Measurements from ENCODE around the gene OLFML1.
"Not testable (repeated sequence)": the region's sequence is repeated elsewhere in the genome, so short reads cannot be mapped to it uniquely, and the experiment has no call there.

OLFML1 gene

DNA sequence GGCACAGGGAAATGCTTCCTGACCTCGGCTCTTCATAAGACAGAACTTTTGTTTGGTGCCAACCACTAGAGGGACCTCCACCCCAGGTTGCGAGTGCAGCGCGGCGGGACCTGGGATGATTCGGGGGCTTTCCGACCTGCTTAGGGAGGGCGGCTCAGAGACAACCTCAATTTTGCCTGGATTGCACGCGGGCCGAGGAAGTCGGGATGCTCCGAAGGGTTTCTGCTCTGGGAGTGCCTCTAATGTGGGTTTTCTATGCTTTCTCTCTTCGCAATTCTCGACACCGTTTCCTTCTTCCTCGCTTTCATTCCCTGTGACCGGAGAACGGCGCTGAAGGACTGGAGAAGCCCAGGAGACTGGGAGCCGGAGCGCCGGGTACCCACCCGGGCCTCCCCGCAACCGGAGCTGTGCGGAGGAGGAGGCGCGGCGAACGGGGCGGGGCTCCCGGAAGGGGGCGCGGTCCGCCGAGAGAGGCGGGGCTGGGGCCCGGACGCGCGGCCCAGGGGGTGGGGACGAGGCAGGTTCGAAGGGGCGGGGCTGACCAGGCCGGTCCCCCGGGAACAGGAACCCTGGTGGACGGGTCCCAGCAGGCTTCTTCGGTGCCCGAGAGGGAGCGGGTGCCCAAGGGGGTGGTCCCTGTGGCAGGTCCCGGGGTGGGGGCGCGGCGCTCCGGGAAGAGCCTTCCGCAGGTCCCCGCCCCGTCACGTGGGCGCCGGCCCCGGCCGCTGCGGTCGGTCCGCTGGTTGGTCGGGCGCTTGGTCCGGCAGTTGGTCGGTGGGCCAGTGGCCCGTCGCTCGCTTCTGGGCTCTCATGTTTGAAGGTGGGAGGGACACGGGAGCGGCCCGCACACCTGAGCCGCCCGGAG lies 28.2 kb downstream of the OLFML1 start, which contains the start of gene PPFIBP2:
PPFIBP2 (plus strand) TSS at position 766 of the 865 bp plus-strand sequence. CDS start 35,477 bp downstream, outside the sequence.
- DNase-seq = peak; percentile 78

DNA sequence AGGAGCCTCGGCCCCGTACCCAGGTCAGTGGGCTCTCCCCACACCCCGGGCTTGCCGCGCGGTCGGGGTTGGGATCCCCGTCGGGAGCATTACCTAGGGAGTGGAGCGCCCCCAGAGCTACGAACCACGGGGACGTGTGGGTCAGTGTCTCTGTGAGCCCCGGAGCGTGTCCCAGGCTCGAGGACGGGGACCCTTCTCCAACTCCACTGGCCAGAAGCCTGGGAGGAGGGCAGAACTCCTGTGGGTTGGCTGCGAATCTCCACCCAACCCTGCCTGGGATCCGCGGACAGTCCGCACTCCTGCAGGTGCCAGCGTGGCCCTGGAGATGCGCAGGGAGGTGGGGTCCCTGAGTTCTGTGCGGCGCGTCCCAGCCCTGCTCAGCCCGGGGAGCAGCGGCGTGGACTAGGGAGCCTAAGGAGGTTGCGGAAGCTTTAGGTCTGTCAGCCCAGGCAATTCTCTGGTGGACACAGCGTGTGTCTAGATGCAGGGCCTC lies 28.8 kb downstream of the OLFML1 start:
- DNase-seq = no peak

DNA sequence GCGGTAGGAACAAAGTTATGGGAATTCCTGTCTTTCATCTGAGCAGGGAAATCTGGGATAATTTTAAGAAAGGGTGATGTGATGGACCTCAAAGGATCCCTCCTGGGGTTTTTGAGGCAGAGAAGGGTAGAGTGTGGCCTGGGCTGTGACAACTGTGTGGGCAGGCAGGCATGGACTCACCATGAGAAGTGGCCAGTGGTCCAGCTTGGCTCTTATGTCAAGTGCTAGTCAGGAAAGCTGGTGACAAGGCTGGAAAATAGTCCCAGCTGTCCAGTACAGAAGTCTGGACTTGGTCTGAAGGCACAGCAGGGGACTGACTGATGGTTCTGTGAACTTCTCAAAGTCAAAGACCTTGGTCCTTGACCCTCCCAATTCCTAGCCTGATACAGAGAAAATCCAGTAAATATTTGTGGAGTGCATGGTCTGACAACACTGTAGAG lies 30.2 kb downstream of the OLFML1 start:
- DNase-seq = no peak

DNA sequence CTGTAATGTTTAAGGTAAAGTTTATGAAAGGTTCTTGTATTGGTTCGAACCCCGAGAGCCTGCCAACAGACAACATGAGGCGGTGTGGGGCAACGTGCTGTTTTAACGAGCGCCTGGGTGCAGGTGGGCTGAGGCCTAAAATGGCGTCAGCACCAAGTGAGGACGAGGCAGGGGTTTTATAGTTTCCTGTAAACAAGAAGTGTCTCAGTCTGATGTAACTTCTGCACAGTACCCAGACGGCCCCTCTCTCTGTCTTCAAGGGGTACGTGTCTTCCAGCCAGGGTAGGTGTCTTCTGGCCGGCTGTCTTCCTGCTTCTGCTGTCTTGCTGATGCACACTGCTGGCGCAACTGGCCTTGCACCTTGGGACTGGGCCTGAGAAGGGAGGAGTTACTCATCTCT lies 31.2 kb downstream of the OLFML1 start:
- DNase-seq = no peak

DNA sequence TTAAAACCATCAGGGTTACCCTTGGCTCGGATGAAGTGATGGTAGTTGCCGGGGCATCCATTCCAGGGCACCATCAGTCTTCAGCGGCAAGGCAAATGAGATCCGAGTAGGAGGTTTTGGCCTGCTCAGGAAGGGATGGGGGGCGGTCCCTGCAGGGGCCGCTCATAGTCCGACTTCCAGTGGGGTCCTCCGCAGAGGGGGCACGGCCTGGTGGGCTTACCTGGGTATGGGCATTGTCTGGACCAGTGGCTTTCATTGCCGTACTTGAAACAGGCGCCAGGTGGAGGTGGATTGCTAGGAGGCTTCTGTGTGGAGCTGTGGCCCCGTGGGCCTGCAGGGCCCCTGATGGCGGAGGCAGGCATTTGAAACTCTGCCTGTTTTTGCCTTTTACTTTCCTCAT lies 32.4 kb downstream of the OLFML1 start:
- not testable (repeated sequence) for DNase-seq

DNA sequence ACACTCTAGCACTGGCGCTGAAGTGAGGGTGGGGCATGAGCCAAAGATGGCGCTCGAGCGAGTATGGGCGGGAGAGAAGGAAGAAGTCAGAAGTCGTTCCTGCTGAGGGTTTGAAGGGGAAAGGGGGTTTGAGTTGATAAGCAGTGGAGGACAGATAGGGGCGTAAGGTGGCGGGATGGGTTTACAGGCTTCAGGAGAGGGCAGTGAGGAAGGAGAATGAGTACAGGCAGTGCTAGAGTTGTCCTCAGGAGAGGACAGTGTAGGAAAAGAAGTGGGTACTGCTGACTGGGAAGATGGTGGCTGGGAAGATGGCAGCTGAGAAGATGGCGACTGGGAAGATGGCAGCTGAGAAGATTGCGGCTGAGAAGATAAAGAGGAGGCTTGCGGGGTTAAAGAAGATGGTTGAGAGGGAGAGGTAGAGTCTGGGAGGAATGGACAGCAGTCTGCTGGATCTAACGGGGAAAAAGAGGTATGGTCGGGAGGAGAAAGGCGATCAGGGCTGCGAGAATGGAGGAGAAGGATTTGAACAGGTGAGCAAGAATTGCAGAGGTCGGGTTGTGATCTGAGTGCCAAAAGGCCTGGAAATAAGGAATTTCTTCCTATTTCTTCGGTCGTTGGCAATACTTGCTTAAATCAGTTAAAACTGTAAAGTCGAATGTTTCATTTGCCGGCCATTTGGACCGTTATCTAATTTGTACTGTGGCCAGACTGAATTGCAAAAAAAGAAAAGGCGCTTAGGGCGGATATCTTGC lies 33.7 kb downstream of the OLFML1 start:
- DNase-seq = no peak

DNA sequence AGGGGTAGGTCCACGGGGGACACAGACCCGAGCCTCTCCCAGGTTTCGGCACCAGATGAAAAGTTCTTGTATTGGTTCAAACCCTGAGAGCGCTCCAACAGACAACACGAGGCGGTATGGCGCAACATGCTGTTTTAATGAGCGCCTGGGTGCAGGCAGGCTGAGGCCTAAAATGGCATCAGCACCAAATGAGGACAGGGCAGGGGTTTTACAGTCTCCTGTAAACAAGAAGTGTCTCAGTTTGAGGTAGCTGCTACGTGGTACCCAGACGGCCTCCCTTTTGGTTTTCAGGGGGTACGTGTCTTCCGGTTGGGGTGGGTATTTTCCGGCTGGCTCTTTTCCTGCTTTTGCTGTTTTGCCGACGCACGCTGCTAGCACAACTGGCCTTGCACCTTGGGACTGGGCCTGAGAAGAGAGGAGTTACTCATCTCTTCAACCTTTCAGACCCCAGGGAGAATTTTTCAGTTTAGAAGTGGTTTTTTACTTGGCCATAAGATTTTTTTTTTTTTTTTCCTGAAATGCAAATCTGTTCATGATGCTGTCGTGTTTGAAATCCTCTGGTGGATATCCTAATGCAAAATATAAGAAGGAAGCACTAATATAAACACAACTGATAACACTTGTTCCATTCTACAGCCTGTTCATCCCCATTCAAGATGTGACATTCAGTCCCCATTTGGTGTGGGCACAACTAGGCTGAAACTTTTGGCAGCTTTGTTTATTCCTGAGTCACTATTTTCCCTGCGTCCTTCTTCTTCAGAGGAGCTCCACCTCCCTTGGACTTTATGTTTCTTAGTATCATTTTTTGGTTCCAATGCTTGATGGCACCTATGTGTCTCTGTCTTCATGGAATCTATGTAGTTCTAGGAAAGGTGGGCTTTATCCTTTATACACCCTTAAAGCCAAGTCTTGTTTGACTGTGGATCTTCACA lies 35.0 kb downstream of the OLFML1 start:
- no peak for DNase-seq

DNA sequence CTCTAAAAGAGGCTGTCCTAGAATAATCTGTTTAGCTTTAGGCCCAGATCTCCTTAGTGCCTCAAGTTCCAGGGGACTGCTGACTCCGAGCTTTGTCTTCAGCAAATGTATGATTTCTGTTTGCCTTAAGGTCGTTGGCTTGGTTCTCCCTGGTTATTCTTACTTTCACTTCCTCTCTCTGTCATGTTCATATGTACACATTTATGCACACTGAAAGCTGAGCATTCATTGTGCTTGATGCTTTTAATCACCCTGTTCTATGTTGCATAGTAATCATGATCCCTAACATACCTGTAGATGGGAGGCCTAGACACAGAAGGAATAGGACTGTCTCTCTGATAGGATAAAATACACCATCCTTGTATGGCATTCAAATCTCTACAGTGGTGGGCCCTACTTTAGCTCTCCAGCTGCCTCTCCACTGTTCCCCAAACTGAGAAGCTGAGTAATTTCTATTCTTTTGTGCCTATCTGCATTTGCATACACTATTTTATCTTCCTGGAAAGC lies 35.7 kb downstream of the OLFML1 start:
- DNase-seq = no peak

DNA sequence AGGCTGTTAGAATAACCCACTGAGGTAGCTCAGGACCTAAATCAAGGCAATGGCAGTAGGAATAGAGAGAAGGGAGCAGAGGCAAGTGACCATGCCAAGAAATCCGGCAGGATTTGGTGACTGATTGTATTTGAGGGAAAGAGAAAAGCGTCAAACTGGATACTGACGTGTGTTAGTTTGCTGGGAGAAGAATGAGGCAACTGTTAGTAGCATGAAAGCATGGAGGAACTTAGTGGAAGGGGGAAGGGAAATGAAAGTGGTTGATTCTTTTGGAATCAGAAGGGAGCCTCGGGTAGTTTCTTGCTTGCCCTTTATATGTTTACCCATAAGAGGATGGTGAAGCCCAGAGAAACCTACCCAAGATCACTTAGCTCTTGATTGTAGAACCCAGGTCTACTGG lies 36.8 kb downstream of the OLFML1 start:
- DNase-seq = no peak

DNA sequence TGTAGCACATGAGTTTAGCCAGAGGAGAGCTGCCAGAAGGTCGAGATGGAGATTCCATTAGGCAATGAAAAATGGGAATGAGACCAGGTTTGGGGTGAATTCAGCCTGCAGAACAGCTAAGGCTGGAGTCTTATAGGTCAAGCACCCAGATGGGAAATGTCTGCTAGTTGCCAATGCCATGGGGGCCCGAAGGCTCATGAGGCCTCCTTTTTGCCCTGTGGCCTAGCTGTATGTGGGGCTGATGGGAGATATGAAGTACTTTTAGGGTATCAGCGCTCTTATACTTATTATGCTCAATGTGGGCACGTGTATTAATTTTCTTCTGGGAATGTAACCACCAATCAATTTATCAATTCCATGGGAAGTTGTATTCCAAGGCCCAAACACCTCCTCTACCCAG lies 37.2 kb downstream of the OLFML1 start:
- no peak for DNase-seq

DNA sequence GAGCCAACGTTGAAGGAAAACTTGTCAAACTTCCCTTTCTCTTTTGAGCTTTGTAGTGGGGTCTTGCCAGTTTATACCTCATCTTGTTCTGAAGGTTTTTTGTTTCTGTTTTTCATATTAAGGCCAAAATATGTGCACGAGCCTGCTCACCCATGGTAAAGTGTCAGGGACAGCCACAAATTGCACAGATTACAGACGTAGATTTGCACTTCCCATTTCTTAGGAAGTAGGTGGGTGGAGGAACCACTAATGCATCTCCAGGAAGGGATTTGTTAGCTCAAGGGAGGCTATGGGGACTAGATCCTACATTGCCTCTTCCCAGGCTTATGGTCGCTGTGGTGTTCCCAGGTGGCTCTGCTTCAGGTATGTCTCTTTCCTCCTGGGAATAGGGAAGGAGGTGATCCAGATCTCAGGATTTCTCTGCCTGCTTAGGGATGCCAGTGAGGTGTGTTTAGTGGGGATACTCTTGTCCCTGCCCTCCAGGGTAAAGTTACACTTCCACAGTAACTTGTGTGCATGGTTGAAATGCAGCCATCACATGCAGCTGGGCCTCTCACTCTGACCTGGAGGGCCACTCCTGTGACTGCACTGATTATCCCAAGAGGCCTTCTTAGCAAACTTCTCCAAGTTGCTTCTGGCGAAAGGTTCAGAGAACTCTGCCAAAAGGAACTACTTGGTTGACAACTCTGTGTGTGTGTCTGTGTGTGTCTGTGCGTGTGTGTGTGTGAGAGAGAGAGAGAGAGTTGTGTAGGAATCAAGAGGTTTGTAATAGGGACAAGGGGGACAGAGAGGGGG lies 38.3 kb downstream of the OLFML1 start:
- DNase-seq = no peak

DNA sequence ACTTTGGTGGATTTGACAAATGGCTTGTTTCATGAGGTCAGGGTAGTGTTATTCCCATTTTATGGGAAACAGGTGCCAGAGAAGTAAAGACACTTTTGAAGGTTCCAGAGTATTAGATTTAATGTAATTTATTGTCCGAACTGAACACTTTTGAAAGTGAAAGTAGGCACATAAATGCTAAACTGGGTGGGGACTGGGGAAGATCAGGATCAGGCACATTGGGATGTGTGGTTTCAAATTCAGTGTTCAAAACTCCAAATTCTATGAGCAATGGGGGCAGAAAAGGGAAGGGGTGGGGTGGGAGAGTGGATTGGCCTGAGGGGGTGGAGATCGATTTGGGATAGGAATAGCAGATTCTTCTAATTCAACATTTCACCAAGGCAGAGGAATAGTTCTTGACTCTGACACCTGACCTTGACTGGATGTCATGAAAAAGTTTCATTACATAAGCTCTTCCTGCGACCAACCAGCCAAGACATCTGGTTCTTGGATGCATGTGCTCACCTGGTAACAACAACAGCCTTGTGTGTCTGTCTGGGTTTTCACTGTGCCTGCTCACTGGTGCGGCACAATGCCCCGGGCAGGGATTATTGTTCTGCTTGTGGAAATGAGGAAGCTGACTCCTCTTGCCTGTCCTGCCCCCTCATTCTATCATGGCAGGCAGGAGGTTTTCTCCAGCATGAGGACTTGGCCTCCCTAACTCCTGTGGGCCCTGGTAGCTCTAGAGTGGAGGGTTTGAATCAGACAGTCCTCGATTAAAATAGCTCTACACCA lies 39.3 kb downstream of the OLFML1 start:
- DNase-seq = no peak

DNA sequence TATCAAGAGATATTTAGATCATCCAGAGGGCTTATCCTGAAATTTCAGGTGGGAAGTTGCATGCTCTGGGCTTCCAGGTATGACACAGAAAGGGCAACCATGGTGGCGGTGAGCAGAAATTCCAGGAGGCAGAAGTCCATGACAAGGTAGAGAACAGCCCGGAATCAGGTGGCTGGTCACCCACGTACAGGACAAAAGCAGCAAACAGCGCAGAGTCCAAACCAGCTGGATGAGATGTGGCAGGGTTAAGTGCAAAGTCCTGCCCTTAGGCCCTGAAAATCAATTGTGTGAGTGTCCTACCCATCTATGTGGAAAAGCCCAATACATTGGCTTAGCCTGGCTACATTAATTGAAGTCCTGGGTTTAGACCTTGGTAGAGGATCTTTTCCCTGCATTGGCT lies 40.1 kb downstream of the OLFML1 start:
- no peak for DNase-seq

DNA sequence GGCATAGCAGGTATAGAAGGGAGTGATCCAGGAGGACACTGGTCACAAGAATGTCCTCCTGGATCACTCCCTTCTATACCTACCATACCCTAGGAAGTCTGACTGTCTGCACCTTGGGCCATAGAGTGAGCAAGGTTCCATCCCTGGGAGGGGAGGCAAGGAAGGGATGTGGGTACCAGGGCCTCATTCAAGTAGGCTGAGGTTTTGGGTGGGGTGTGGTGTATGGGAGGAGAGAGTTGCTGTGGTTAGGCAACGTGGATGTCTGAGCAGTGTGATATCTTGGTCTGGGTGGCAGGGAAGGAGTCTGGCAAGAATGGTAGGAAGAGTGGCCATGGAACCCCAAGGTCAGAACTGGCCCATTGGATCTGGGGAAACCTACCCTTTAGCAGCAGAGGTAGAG lies 41.7 kb downstream of the OLFML1 start:
- no peak for DNase-seq

DNA sequence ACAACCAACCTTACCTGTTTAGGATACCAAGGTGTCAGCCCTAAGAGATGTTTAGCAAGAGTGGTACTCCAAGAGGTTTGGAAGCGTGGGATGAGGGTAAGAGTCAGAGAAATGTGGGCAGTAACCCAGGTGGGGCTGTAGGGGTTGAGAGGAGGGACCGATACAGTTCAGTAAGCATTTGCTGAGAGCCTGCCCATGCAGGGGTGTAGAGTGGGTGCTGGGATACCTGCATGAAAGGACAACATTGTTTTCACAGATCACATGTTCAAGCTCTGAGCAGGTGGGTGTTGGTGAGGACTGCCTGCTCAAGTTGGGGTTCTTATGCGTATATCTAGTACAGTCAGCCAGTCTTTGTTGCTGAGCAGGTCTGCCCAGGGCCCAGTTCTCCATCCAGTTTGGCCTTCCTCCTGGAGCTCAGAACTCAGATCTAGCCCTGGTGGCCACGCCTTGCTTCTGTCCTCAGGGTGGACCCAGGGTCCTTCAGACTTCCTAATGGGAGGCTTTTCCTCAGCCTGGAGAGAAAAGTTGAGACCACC lies 43.3 kb downstream of the OLFML1 start:
- no peak for DNase-seq

DNA sequence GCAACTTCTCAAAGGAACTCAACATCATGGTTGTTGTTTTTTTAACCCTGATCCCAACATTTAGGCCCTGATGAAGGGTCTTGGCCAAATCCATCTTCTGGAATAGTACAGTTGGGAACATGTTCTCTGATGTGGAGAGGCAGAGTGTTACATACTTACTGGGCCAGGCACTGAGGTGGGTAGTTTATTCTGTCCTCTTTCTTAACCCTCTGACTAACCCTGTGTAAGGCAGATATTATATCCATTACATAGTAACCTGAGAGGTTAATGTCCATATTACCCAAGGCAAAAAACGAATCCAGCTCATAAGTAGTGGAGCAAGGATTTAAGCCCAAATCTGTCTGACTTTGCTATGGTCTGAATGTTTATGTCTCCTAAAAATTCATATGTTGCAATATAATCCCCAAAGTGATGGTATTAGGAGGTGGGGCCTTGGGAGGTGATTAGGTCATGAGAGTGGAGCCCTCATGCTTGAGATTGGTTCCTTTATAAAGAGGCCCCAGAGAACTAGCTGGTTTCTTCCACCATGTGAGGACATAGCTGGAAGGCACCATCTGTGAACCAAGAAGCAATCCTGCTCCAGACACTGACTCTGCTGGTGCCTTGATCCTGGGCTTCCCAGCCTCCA lies 44.8 kb downstream of the OLFML1 start:
- DNase-seq = no peak

DNA sequence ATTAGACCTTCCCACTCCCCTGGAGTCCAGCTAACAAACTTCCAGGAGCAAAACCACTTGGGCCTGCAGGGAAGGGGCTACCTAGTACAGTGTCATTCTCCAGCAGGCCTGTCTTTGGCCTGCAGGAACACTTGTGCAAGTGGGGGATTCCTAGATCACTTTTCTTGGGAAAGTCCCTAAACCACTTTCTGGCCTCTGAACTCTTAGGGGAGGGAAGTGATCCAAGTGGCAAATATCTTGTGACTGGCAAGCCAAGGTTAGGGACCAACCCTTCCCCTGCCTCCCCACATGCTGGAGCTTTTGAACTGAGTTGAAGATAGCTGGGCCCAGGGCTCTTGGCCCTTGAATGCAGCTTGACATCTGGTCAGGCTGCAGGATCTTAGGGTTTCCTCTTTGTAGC lies 45.7 kb downstream of the OLFML1 start:
- no peak for DNase-seq

DNA sequence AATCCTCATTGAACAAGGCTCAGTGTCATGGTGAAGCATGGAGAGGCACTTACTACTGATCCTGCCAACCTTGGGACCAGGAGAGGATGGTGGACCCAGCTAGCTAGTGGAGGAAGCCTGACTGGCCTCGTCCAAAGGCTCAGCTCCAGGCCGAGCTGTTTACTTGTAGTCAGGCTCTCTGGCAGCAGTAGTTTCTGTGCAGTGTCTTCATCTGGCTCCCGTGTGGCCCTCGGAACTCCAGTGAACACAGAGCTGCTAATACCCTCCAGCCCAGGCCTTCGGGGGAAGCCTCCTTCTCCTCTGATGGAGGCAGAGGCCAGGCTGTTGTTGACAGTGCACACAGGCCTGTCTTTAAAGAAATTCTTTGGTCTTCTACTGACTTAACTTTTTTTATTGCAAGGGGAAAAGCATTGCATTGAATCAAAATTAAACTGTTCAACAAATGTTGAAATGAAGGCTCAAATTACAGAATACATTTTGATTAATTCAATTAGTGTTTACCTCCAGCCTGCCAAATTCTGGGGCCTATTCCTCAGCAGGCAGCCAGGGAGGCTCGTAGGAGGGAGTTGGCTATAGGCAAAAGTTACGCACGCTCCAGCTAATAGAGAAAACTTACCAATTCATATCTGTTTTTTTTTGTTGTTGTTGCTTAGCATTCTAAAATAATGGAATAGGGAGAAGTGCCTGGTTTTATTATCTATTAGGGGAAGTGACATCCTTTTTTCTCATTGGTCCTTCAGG lies 47.3 kb downstream of the OLFML1 start:
- DNase-seq = no peak
